ENCODE data around the gene PODXL.

Gene PODXL

DNA sequence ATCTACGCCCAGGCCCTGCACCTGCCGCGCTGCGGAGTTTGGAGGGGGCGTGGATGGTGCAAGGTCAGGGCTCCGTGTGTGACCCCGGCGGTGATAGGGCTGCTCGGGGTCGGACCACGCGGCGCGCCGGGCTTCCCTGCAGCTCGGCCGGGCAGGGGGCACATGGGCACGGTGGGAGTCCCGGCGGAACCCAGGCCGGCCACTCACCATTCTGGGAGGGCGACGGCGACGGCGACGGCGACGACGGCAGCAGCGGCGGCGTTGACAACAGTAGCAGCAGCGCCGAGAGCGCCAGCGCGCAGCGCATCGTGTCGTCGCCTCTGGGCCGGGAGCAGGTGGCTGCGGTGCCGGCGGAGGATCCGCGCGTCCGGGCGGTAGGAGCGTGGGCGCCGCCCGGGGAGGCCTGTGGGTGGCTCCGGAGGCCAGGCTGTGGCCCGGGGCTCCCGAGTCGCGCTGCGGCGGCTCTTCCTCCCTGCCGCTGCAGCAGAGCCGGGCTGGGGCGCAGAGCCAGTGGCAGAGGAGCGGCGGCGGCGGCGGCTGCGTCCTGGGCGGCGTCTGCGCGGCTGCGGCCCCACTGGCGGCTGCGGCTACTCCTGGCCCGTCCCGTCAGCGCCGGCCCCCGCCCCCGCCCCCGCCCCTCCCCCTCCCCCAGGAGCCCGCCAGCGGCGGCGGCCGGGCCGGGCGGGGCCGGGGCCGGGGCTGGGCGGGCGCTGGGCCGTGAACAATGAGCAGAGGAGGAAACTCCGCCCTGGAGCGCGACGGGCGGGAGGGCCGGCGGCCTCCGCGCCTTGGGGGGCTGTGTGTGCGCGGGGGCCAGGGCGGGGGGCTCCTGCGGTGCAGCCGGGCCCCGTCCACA is at the start of gene PODXL:
PODXL (minus strand) TSS at position 576 of the 856 bp plus-strand sequence; CDS start at position 307, 269 bp downstream.
- Histone ChIP-seq H3K4me3 (peak within 1 kb of the TSS; percentile 57 to 62), H3K36me3 (no peaks in the 10 kb centered on the region), H3K4me1 (peaks cover 0 to 41% (median 29%) of the 10 kb centered on the region in 4 donors), H3K9me3 (no peaks in the 10 kb centered on the region), H3K27me3 (no peaks in the 10 kb centered on the region), H3K27ac (peak within 1 kb of the TSS; percentile 26 to 40)
- TF ChIP-seq, protein P1, sequence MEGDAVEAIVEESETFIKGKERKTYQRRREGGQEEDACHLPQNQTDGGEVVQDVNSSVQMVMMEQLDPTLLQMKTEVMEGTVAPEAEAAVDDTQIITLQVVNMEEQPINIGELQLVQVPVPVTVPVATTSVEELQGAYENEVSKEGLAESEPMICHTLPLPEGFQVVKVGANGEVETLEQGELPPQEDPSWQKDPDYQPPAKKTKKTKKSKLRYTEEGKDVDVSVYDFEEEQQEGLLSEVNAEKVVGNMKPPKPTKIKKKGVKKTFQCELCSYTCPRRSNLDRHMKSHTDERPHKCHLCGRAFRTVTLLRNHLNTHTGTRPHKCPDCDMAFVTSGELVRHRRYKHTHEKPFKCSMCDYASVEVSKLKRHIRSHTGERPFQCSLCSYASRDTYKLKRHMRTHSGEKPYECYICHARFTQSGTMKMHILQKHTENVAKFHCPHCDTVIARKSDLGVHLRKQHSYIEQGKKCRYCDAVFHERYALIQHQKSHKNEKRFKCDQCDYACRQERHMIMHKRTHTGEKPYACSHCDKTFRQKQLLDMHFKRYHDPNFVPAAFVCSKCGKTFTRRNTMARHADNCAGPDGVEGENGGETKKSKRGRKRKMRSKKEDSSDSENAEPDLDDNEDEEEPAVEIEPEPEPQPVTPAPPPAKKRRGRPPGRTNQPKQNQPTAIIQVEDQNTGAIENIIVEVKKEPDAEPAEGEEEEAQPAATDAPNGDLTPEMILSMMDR (IDR thresholded peaks at IDR 0.05): no peak
- intact Hi-C loops (cut with DNase I; ENCODE audit: low total_unique reads): no loop called here
- DNase-seq: peak; percentile 54 to 79

GRCh38 chr7:131605280-131605878 is 49.0 kb upstream of the PODXL start:
- Histone ChIP-seq H3K36me3 (no peaks in the 10 kb centered on the region), H3K27ac (no peak overlapping the region), H3K9me3 (no peaks in the 10 kb centered on the region), H3K4me1 (no peaks in the 10 kb centered on the region), H3K27me3 (peaks cover 0 to 23% of the 10 kb centered on the region in 2 donors), H3K4me3 (no peak overlapping the region)
- intact Hi-C loops (cut with DNase I; ENCODE audit: low total_unique reads): no loop called here
- TF ChIP-seq, protein P1 (IDR thresholded peaks at IDR 0.05): no peak
- no peak for DNase-seq

DNA sequence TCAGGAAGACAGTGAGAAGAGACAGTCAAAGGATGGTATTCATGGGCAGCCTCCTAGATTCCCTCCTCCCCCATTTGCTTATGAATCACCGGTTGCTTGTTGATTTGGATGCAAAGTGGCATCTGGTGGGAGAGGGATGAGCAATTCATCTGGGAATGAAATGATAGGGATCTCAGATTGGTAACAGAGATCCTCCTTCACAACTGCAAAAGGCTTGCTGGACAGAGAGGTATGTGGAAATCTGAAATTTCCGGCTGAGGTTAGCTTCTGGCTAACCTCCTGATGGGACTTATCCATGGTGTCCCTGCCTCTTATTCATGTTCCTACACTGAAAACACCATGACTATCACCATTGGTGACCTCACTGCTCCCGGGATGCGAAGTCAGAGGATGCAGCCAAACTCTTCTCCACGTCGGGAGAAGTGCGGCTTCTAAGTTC is 48.4 kb upstream of the PODXL start:
- intact Hi-C loops (cut with DNase I; ENCODE audit: low total_unique reads): no loop called here
- TF ChIP-seq, protein P1 (IDR thresholded peaks at IDR 0.05): no peak
- no peak overlapping the region for H3K27ac ChIP-seq
- H3K27me3 ChIP-seq: peaks cover 0 to 23% of the 10 kb centered on the region in 2 donors
- H3K4me3 ChIP-seq: no peak overlapping the region
- DNase-seq: no peak
- no peaks in the 10 kb centered on the region for H3K9me3 ChIP-seq
- no peaks in the 10 kb centered on the region for H3K4me1 ChIP-seq
- no peaks in the 10 kb centered on the region for H3K36me3 ChIP-seq

- TF ChIP-seq, protein P1 (IDR thresholded peaks at IDR 0.05): no peak
- intact Hi-C loops (cut with DNase I; ENCODE audit: low total_unique reads): no loop called here
- Histone ChIP-seq H3K4me1 (no peaks in the 10 kb centered on the region), H3K9me3 (no peaks in the 10 kb centered on the region), H3K27me3 (peaks cover 0 to 23% of the 10 kb centered on the region in 2 donors), H3K4me3 (no peak overlapping the region), H3K36me3 (no peaks in the 10 kb centered on the region), H3K27ac (no peak overlapping the region)
- no peak for DNase-seq
These were observed 47.5 kb upstream of the PODXL start for GRCh38 chr7:131603932-131604331.

- H3K4me3 ChIP-seq: no peak overlapping the region
- H3K27me3 ChIP-seq: peaks cover 0 to 20% of the 10 kb centered on the region in 2 donors
- H3K9me3 ChIP-seq: no peaks in the 10 kb centered on the region
- no peak for DNase-seq
- H3K36me3 ChIP-seq: no peaks in the 10 kb centered on the region
- no peak overlapping the region for H3K27ac ChIP-seq
- TF ChIP-seq, protein P1 (IDR thresholded peaks at IDR 0.05): no peak
- intact Hi-C loops (cut with DNase I; ENCODE audit: low total_unique reads): no loop called here
- H3K4me1 ChIP-seq: no peaks in the 10 kb centered on the region
These were observed 46.6 kb upstream of the PODXL start for GRCh38 chr7:131602994-131603372.

Measured in tibial artery (tissue), 4 donors.